HepG2 (cell line): ENCODE results near the gene CLIC4.

Source experiments
- ETV5 ChIP-seq: IDR thresholded peaks from 2 replicates; pipeline ENCODE4 v1.6.1; 2018; ENCODE audit warnings: missing biosample characterization, missing genetic modification reagents, inconsistent platforms, borderline replicate concordance
- RFX5 ChIP-seq: IDR thresholded peaks from 2 replicates; pipeline ENCODE4 v1.6.1; 2011; ENCODE audit warnings: low read depth, low read length, improper control_type of control experiment
- ZNF142 ChIP-seq: sonication (generic); formaldehyde crosslinking; IDR thresholded peaks from 2 replicates; pipeline ENCODE4 v1.4.0; 2020; ENCODE audit warnings: missing genetic modification reagents
- TF ChIP-seq, protein P1 (sequence below): sonication (generic); formaldehyde crosslinking; IDR thresholded peaks from 2 replicates; pipeline ENCODE4 v1.4.0; 2020; ENCODE audit warnings: missing genetic modification reagents; ENCODE audit errors: not compliant biosample characterization

DNA sequence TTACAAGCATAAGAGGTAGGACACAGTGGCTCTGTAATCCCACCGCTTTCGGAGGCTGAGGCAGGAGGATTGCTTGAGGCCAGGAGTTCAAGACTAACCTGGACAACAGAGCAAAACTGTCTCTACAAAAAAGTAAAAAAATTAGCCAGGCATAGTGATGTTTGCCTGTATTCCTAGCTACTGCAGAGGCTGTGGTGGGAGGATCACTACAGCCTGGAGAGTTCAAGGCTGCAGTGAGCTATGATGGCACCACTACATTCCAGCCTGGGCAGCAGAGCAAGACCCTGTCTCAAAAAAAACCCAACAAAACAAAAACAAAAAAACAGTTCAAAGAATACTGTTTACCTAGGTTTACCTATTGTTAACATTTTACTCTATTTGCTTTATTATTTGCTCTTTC lies 37.4 kb downstream of the CLIC4 start:
- no peak for TF ChIP-seq ETV5
- no peak for TF ChIP-seq RFX5
- no peak for TF ChIP-seq ZNF142 (CRISPR knock-in tag)
- TF ChIP-seq, protein P1, sequence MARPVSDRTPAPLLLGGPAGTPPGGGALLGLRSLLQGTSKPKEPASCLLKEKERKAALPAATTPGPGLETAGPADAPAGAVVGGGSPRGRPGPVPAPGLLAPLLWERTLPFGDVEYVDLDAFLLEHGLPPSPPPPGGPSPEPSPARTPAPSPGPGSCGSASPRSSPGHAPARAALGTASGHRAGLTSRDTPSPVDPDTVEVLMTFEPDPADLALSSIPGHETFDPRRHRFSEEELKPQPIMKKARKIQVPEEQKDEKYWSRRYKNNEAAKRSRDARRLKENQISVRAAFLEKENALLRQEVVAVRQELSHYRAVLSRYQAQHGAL (CRISPR knock-in tag), result no peak
